ENCODE data around the gene TCP1.
"Not testable (repeated sequence)": the region's sequence is repeated elsewhere in the genome, so short reads cannot be mapped to it uniquely, and the experiment has no call there.

The TCP1 gene

DNA sequence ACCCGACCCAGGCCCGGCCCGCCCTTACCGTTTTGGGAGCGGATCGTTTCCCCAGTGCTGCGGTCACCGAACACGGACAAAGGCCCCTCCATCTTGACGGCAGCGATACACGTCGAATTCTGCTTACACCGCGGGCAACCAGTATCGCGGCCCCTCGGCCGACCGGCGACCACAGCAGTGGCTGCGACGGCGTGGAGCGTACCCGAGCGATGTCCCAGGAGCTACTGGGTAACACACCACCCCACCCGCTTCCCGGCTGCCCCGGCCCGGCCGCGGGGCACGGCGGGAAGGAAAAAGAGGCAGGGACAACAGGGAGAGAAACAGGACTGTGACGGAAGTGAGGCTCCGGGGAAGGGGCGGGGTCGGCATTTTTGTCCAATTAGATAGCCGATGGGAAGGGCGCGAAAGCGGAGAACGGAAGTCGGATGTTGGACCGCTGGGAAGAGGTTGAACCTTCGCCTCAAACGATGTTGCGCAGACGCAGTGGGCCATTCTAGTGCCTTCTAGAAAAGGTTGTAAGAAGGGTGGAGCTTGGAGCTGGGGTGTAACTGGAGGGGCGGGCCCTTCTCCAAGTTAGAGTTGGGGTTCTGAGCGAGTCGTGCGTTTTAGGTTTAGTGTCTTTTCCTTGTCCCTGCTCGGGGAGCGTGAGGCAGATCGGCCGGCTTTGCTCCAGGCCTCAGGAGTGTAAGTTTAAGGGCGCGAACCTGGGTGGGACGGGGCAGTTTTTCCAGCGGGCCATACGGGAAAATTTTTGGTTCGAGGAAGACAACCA is at the start of gene TCP1:
TSS of gene TCP1 (minus strand) at position 226 of the 772 bp plus-strand sequence. CDS start at position 92, 134 bp downstream.
- DNase-seq: peak; percentile 96

DNA sequence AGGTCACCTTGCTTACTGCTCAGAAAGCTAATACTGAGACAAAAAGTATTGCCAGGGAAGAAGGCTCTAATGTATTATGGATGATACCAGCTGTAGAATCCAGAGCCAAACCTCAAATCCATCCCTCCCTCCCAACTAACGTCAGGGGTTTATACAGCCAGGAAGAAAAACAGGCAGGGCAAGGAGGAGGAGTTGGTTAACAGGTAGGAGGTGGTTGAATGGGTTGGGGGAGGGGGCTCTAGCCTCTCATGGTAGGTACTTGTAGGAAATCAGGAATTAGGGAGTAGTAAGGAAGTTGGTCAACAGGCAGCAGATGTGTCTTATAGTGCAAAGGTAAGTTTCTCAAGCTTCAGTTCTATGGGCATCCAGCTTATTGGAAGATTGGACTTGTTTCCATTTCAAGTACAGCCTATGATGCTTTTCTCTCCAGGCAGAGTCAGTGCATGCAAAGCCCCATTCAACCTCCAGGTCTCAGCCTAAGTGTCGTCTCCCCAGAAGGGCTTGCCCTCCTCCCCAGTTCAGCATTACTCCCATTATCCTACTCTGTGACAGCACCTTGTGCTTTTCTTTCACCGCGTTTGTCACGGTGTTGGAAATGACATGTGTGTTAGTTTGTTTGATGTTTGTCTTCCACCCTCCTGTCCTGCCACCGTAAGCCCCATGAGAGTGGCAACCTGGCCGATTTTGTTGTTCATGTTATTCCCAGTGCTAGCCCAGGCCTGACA is 48.8 kb upstream of the TCP1 start:
- DNase-seq: no peak

DNA sequence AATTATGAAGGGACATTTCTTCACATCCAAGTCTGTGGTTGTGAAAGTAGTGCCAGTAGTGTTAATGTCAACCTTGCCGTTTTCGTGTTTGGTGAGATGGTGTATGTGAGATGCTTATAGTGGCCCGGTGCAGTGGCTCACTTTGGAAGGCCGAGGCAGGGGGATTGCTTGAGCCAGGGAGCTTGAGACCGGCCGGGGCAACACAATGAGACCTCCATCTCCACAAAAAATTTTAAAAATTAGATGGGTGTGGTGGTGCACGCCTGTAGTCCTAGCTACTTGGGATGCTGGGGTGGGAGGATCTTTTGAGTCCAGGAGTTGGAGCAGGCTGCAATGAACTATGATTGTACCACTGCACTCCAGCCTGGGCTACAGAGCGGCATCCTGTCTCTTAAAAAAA is 48.1 kb upstream of the TCP1 start:
- DNase-seq: no peak

DNA sequence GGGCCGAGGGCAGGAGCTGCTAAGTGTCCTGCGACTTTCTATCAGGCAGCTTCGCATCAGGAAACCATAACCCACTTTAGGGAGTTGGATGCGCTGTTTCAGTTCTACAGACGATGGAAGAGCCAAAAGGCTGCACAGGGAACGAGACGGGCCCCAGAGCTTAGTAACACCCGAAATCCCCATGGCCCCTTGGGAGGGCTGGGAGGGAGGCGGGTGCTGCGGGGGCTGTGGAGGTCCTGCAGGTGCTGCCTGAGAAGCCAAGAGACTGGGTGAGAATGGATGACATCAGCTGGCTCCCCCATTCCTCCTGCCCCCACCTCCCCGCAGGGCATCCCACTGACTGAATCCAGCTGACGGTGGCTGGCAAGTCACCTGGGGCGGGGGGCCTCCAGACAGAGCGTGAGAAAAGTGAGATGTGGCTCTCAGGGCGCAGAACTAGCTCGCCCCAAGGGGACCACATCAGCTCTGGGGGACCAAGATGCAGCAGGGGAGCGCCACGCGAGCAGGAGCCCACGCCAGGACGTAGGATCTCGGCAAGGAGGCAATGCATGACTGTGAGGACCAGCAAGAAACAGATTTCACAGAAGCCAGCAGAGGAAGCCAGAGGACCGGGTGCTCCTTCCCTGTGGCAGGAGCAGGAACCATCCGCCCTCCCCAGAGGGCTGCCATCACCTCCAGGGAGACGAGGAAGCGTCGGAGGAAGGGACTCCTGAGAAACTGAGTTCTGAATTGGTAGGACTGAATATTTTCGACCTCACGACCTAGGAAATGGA is 47.5 kb upstream of the TCP1 start:
- no peak for DNase-seq

DNA sequence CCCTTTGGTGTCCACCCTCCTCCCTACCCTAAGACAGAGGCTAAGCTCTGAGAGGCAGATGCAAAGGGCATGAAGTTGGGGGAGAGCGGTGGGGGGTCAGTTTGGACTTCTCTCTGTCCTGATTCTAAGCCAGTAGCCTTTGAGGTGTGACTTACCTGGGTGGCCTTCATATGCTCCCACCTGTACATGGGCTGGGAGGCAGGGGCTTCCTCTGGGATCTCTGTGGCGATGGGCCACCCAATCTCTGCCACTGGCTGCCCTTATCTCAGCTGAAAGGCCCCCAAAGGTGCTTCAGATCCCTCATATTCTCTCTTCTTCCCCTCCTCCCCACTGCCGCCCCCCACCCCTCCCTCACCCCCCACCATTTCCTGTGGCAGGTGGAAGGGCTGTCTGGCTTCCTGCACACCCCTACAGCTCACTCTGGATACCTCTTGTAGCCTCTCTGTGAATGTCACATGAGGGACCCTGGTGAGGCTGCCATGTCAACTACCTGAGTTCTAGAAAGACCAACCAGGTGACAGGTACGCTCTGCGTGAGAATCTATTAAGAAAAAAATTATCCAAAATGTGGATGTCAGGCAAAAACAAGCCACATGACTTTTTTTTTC is 44.7 kb upstream of the TCP1 start:
- DNase-seq: no peak

DNA sequence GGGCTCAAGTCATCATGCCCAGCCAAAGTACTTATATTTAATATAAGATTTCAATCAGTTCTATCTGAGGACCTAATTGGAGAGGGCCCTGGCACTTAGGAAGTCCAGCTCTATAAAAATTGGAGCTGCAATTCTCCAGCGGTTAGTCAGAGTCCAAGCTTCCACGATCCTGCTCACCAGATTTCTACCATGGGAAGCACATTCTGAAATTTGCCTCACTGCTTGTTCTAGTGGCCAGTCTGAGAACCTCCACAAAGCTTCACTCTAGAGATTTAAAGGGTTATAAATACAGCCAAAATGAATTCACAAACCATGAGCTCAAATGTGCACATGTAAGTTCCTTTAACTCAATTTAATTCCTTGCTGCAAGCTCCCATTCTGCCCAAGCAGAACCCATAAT is 44.2 kb upstream of the TCP1 start:
- DNase-seq: no peak

DNA sequence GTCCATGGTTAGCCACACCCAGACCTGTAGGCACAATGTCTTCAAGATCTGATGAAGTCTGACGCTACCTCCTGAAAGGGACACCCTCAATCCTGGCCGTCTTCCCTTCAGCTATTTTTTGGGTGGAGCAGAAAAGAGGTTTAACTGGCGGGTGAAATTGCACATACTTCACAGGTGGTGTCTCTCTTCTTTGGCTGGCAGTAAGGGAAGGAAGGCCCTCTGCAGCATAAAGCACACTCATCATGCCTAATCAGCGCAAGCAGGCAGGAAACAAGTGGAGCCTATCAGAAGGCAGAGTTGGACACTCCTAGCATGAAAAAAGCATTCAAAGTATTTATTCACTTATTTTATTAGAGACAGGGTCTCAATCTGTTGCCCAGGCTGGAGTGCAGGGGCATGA is 43.5 kb upstream of the TCP1 start:
- DNase-seq: no peak

DNA sequence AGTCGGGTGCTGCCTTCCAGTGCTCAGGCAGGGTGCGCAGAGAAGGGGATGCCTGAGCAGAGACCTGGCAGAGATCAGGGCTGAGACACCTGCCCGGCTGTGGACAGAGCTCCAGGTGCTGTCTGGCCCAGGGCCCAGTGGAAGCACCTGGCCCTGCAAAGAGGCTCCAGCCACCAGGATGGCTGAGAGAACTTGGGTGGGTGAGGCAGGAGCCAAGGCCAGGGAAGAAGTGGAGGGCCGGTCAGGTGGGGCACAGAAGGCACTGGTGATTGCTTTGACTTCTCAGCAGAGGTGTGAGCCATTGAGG is 41.9 kb upstream of the TCP1 start:
- DNase-seq: no peak

DNA sequence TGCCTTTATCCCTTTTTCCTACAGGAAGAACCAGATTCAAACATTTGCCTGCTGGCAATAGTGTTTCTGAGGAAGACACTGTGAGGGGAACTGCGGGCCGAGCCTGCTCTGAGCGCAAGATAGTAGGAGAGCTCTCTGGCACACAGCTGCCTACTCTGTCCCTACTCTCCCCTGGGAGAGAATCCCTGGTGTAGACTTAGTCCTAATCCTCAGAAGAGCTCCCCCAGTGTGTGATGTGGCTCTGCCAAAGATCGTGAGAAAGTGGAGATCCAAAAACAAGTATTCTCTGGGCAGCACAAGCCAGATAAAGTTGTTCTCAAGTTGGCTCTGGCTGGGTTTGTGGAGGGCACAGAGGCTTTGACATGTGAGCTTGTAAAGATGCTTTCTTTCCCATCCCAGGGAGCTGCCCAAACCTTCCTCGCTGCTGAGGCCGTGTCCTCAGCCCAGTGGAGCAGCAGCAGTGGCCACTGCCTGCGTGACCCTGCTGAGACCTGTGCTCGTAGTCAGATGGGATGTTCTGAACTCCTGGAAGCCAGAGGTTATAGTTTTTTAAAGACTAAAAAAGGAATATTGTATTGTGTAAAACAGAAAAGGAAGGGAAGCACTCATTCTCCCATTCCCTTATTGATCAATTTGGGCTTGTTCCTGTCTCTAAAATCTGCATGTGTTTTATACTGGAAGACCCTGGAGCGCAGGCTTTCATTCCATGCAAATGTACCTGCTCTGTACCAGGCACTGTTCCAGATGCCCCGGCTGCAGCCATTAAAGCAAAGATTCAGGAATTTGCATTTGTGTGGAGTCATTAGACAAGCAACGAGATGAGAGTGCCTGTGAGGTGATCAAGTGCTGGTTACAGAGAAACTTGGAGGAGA is 41.3 kb upstream of the TCP1 start:
- no peak for DNase-seq

DNA sequence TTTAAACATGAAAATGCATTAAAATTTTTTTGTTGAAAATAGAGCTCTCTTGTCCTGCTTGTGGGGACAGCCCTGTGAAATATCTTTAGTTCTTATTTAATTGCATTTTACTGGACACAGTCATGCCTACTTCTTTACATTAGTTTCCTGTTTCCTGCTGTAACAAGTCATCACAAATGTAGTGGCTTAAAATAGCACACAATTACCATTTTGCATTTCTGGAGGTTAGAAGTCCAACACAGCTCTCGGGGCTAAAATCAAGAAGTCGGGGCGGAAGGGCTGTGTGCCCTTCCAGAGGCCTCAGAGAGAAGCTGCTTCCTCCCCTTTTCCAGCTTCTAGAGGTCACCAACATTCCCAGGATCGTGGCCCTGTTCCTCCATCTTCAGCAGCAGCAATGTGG is 40.1 kb upstream of the TCP1 start:
- DNase-seq: no peak

DNA sequence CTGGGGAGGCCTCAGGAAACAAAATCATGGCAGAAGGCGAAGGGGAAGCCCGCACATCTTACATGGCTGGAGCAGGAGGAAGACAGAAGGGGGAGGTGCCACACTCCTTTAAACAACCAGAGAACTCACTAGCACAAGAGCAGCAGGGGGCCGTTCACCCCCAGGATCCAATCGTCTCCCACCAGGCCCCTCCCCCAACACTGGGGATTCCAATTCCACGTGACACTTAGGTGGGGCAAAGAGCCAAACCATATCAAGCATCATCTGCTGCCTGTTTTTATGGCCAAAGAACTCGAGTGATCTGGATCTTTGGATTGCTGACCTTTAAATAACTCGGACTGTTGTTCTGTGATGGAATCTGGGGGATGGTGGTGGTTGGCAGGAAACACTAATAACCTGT is 38.7 kb upstream of the TCP1 start:
- DNase-seq: no peak

DNA sequence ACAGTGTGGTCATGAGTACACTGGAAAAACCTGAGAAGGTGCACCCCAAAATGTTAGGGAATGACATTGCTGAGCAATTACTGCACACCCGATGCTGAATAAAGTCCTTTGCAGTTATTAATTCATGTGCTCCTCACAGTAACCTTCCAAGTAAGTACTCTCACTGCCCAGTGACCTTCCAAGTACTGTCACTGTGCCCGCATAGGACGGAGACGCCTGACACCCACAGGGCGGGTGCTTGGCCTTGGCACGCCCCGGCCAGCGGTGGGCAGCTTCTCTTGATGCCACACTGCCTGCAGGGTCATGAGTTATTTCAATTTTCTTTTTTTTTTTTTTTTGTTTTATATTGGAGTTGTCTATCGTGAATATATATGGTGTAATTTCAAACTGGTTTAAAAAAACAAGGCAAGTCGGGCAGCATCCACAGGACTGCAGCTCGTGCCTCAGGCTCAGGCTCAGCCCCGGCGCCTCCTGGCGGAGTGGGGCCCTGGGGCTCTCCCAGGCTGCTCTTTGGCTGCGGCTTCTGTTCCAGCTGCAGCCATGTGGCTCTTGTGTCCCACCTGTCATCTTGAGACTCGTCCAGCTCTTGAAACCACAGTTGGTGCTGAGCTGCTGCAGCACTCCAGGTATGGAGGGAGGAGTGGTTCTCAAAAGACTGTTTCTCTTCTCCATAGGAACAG is 37.7 kb upstream of the TCP1 start:
- DNase-seq: no peak

DNA sequence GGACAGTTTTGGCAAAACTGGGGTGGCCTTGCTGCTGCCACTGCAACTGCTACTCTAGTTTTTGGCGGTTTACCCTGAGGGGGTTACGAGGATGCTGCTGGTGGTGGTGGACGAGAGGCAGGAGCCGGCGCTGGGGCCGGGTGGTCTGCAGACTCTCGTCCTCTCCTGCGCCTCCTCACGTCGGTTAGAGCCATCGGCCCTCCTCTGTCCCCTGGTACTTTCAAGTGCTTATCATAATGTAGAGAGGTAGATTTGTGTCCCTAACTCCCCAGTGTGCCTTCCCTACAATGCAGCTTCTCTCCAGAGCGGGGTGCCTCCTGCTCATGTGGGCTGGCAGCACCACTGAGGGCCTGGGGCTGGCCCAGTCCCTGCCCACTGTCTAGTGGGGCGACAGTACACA is 36.6 kb upstream of the TCP1 start:
- no peak for DNase-seq

DNA sequence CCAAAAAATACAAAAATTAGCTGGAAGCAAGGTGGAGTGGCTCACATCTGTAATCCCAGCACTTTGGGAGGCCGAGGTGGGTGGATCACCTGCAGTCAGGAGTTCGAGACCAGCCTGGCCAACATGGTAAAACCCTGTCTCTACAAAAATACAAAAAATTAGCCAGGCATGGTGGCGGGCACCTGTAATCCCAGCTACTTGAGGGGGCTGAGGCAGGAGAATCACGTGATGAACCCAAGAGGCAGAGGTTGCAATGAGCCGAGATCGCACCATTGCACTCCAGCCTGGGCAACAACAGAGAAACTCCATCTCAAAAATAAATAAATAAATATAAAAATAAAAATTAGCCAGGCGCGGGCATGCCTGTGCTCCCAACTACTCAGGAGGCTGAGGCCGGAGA is 35.3 kb upstream of the TCP1 start:
- not testable (repeated sequence) for DNase-seq

DNA sequence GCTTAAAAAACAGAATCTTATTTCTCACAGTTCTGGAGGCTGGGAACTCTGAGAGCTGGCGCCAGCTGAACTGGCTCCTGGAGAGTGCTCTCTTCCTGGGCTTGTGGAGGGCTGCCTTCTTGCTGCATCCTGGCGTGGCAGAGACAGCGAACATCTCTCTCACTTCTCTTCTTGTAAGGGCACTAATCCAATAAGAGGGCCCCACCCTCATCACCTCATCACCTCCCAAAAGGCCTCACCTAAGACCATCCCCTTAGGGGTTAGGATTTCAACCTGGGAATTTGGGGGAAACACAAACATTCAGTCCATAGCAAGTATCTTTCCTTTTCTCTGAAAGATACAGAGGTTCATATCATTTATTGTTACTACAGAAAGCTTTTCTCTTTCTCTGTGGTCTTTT is 34.6 kb upstream of the TCP1 start:
- no peak for DNase-seq

DNA sequence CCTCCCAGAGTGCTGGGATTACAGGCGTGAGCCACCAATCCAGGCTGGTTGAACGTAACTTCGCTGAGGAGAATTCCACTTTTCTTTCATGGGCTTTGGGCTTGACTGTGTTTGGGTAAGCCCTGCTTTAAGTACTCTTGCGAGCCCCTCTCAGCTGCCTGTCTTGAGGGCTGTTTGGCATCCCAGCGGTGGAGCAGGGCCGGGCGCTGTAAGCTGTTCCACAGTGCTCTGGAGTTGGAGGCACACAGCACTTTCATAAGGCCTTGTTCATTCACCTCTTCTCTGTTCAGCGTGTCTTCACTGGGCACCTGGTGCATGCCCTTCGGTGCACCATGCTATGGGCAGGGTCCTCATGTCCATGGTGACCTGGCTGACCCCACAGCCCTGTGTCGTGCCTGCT is 32.3 kb upstream of the TCP1 start:
- no peak for DNase-seq

DNA sequence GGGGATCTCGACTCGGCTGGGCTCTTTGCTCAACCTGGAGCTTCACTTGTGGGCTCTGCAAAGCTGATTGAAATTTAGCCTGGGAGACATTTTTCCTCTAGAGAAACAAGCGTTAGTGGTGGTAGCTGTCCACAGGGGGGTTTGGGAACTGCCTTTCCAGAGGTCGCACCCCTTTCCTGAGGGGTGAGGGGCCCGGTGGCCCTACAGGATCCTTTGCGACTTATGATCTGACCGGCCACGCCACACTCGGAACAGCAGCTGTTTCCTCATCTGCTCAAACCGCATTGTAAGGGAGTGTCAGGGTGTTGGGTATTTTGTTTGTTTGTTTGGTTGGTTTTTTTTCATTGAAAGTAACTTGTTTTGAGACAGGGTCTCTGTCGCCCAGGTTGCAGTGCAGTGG is 31.7 kb upstream of the TCP1 start:
- DNase-seq: no peak

DNA sequence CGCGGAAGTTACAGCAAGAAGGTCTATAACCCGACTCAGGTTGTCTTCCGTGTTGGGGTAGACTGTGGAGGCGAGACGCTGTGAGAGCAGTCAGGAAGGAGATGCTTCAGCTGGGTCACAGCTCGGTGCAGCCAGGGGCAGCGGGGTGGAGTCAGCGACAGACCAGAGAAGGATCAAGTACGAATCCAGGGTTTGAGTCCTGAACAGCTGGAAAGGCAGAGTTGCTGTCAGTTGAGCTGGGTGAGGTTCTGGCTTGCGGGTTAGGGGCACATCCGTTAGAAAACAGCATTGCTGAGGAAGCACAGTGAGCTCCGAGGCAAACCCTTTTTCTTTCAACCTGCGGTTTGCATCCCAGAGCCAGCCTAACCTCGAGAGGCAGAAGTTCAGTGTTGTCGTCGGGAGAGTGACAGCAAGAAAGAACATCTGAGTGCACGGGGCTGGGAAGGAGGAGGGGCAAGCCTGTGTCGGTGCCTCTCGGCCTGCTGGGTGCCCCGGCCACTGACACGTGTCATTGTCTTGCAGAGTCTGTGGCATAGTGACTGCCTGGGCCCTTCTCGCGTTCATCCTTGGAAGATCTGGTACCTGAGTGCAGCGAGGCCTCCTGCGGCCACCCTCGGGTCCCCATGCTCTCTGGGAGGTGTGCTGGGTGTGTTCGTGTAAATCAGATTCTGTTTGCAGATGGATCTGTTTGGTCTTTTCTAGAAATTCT is 30.7 kb upstream of the TCP1 start:
- DNase-seq: peak; percentile 29

DNA sequence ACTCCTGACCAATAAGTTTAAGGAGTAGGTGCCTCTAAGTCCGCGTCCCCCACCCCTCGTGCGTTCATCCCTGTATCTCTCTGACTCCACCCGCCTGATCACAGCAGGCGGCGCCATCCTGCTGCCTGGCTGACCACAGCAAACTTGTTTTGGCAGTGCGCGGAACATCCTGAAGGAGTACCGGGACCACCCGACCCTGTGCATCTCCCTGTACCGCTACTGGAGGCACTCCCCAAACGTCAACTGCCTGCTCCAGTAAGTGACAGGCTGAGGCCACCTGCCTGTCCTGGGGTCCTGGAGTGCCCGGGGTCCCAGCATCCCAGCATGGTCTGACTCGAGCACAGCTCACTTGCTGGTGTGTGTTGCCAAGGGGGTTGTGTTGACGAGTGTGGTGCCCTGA is 29.7 kb upstream of the TCP1 start:
- no peak for DNase-seq

DNA sequence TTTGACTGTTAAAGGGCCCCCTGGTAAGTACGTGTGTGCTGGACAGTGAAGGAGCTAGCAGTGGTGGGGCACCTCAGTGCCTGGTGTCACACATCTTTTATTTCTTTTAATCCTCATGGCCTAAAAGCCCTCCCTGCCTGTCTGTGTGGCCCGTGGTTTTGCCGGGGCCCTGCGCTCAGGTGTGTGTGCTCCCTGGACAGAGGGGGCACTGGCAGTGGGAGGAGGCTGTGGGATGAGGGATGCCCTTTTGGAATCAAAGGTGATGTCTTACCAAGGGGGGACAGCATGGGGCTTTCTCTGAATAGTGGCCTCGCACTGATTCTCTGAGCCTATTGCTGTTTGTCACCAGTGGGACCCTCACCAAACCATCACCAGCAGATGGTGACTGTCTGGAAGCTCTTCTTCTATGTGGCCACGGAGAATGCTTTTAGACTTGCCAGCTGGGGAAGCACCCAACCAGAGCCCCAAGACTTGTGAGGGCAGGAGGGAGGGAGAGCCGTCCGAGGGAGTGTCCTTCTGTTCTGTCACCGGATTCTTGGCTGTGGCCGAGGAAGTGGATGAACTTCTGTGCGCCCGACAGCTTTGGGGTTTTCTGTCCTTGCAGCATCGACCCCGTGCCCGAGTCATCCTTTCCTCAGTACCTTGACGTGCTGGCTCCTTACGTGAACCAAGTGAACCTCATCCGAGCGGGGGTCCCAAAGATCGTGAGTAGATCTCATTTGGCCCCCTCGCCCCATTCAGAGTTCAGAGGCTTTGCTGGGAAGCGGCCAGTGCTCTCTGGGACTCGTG is 28.7 kb upstream of the TCP1 start:
- no peak for DNase-seq

All from activated T-cell treated with anti-CD3 and anti-CD28 coated beads, Interleukin-2, amount 50 U/mL, for 1 hour (primary cell).